OCI-LY7 (cell line): ENCODE measurements around the gene RTP5. TPM values are rescaled to one million over a fixed set of nuclear protein-coding genes. Genes with fewer than 3 reads are reported as not detected.
A peak's percentile ranks its signal among the peaks of the same experiment; 100 is the strongest.

Source experiments
- BruUV-seq: library from RNA; stranded (reverse); fragments of 400-500 nt; replicated peaks from 2 replicates; lab custom pipeline; 2021; lab: Mats Ljungman, UMichigan
- CTCF ChIA-PET: fragments of 300-600 bp; sonication (Branson Sonifier 250); formaldehyde crosslinking; loops from one replicate; lab custom pipeline; 2022; ENCODE audit warnings: antibody characterized with exemption; ENCODE audit not compliant: unreplicated experiment; lab: Charles Lee
- POLR2A ChIA-PET: fragments of 300-600 bp; sonication (Branson Sonifier 250); formaldehyde crosslinking; loops from one replicate; lab custom pipeline; 2022; ENCODE audit warnings: antibody characterized with exemption; lab: Charles Lee
- DNase-seq: peaks from one replicate; pipeline ENCODE4 v3.0.0-alpha.2; 2015; ENCODE audit warnings: low spot score
- H2AFZ ChIP-seq: fragments of 200-600 bp; sonication (generic), shearing (Covaris generic); 2 replicates; pipeline ENCODE4 v1.6.1; 2014; ENCODE audit warnings: mild to moderate bottlenecking, antibody characterized with exemption, low read length, moderate library complexity
- H3K27ac ChIP-seq: fragments of 200-600 bp; sonication (generic); 2 replicates; pipeline ENCODE4 v1.5.1; 2014; ENCODE audit warnings: mixed run types, low read depth, mild to moderate bottlenecking, moderate library complexity, low read length, inconsistent platforms; ENCODE audit not compliant: poor library complexity, severe bottlenecking
- H3K36me3 ChIP-seq: fragments of 200-600 bp; sonication (generic); 2 replicates; pipeline ENCODE4 v1.6.1; 2014; ENCODE audit warnings: mild to moderate bottlenecking, antibody characterized with exemption, low read length, moderate library complexity, mixed read lengths; ENCODE audit not compliant: insufficient read depth
- H3K4me1 ChIP-seq: fragments of 200-600 bp; sonication (generic); 2 replicates; pipeline ENCODE4 v1.5.1; 2014; ENCODE audit warnings: mild to moderate bottlenecking, low read length; ENCODE audit not compliant: insufficient read depth, poor library complexity, severe bottlenecking
- H3K4me2 ChIP-seq: fragments of 200-600 bp; sonication (generic); 2 replicates; pipeline ENCODE4 v1.6.1; 2014; ENCODE audit warnings: mild to moderate bottlenecking, low read length
- H3K4me3 ChIP-seq: fragments of 200-600 bp; sonication (generic); 2 replicates; pipeline ENCODE4 v1.5.1; 2014; ENCODE audit warnings: mild to moderate bottlenecking, low read depth, low read length; ENCODE audit not compliant: poor library complexity, severe bottlenecking
- H3K79me2 ChIP-seq: fragments of 200-600 bp; sonication (generic); 2 replicates; pipeline ENCODE4 v1.6.1; 2016; ENCODE audit warnings: low read depth, mild to moderate bottlenecking, low read length, moderate library complexity, mixed read lengths; ENCODE audit not compliant: insufficient read depth
- H3K9me2 ChIP-seq: fragments of 200-600 bp; sonication (generic); 2 replicates; pipeline ENCODE4 v1.6.1; 2016; ENCODE audit warnings: mild to moderate bottlenecking, low read length, mixed read lengths; ENCODE audit not compliant: insufficient read depth
- H3K9me3 ChIP-seq: fragments of 200-600 bp; sonication (generic); 2 replicates; pipeline ENCODE4 v1.6.1; 2014; ENCODE audit warnings: mild to moderate bottlenecking, mixed run types, low read length, mixed read lengths
- H4K20me1 ChIP-seq: fragments of 200-600 bp; sonication (generic); 2 replicates; pipeline ENCODE4 v1.6.1; 2014; ENCODE audit warnings: mild to moderate bottlenecking, antibody characterized with exemption, low read length, moderate library complexity, mixed read lengths; ENCODE audit not compliant: insufficient read depth
- CTCF ChIP-seq: fragments of 200-600 bp; sonication (generic); conservative IDR thresholded peaks from 2 replicates; pipeline ENCODE4 v1.5.1; 2014; ENCODE audit warnings: mild to moderate bottlenecking, antibody characterized with exemption, low read length, moderate library complexity, mixed read lengths
- EZH2phosphoT487 ChIP-seq: fragments of 200-600 bp; sonication (generic); IDR thresholded peaks from 2 replicates; pipeline ENCODE4 v1.6.1; 2018; ENCODE audit warnings: low read depth, borderline replicate concordance, mild to moderate bottlenecking, mixed run types, antibody characterized with exemption, low read length, moderate library complexity, mixed read lengths
- intact Hi-C: fragments of 100-400 bp; cut with micrococcal nuclease; formaldehyde crosslinking; loops from one replicate; pipeline ENCODE4 v1.10.0; 2022; ENCODE audit not compliant: unreplicated experiment
- total RNA-seq, 2 experiments: library from RNA; depleted of rRNA in 1 of 2; stranded (reverse); fragments of >200 nt in 1 of 2; shearing (Covaris generic) in 1 of 2; gene quantifications; 2 replicates each; pipeline ENCODE4 v1.2.3, GENCODE V29; 2014 to 2022

RTP5 gene
- total RNA-seq, 2 experiments from 2014 or later, result not detected

DNA sequence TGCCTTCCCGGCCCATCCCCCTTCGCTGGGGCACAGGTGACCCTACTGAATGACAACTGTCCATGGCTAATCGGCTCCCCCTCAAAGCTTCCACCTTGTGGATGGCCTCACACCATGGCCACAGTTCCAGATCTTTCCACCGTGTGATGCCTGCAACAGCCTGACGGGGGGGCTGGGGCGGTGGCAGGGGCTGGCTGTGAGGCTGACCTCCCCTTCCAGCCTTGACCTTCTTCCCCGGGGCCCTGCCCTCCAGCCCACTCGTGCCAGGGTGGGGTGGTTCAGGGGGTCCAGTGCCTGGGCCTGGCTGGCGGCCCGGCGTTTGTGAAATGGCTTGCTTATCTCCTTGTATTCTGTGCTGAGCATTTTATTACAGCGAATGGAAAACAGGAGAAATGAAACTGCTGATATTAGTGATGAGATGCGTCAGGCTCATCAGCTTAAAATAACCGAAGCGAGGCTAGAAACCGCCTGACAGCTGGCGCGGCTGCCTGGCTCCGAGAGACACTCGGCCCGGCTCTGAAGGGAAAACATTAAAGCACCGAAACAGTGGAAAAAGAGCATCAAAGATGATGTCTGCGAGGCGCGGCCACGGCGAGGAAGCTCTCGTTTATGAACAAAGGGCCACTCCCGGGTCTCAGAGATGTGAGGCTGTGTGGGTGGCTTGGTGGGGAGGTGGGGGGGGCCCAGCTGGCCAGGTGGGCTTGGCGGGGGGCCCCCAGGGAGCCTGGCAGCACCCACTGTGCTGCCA, 9.9 kb upstream of the RTP5 start:
- no peak overlapping the region for H3K4me3 ChIP-seq
- peak overlapping the region; percentile 62 for H2AFZ ChIP-seq
- H3K4me2 ChIP-seq, result peak overlapping the region; percentile 57
- H4K20me1 ChIP-seq, result no peaks in the 10 kb centered on the region
- ChIA-PET CTCF (no interaction called here), POLR2A (no interaction called here)
- no TSS peak for BruUV-seq
- DNase-seq, result no peak
- no peaks in the 10 kb centered on the region for H3K36me3 ChIP-seq
- TF ChIP-seq CTCF (peak; percentile 46), EZH2phosphoT487 (no peak)
- no peaks in the 10 kb centered on the region for H3K79me2 ChIP-seq
- H3K9me3 ChIP-seq, result peaks cover 6% of the 10 kb centered on the region; the same call in 1 of the 2 replicates
- intact Hi-C loops, result no loop called here
- H3K4me1 ChIP-seq, result peaks cover 14% of the 10 kb centered on the region
- H3K9me2 ChIP-seq, result no peaks in the 10 kb centered on the region
- no peak overlapping the region for H3K27ac ChIP-seq

GRCh38 chr2:241860184-241861078, 9.1 kb upstream of the RTP5 start:
- Histone ChIP-seq H3K4me3 (no peak overlapping the region), H3K79me2 (no peaks in the 10 kb centered on the region), H3K9me2 (no peaks in the 10 kb centered on the region), H3K27ac (no peak overlapping the region), H2AFZ (peak overlapping the region; percentile 62), H3K4me2 (peak overlapping the region; percentile 57), H3K36me3 (no peaks in the 10 kb centered on the region), H3K9me3 (peaks cover 13% of the 10 kb centered on the region; the same call in 1 of the 2 replicates), H3K4me1 (peaks cover 14% of the 10 kb centered on the region), H4K20me1 (no peaks in the 10 kb centered on the region)
- intact Hi-C loops, result no loop called here
- ChIA-PET CTCF (no interaction called here), POLR2A (no interaction called here)
- no peak for DNase-seq
- no TSS peak for BruUV-seq
- TF ChIP-seq EZH2phosphoT487 (no peak), CTCF (no peak)
